Neutrophil (primary cell): Measurements from ENCODE around the gene PRDM15.

Experiments used
- H3K27ac ChIP-seq: fragments of 200-600 bp; sonication (generic); 2 replicates; pipeline ENCODE4 v1.5.1; 2016; ENCODE audit warnings: mild to moderate bottlenecking, moderate library complexity
- H3K27me3 ChIP-seq: fragments of 200-600 bp; sonication (generic); 2 replicates; pipeline ENCODE4 v1.6.0; 2016; ENCODE audit warnings: mild to moderate bottlenecking
- H3K36me3 ChIP-seq: fragments of 200-600 bp; sonication (generic); 2 replicates; pipeline ENCODE4 v1.5.1; 2017
- H3K4me1 ChIP-seq, 2 experiments: fragments of 200-600 bp in 1 of 2; sonication (generic) in 1 of 2; 1 replicate in 1 of 2; 2 replicates in 1 of 2; pipeline versions ENCODE4 v1.5.1 to v1.6.1; 2013 to 2016; ENCODE audit warnings: low read depth in 1 of 2, low read length in 1 of 2, mild to moderate bottlenecking in 1 of 2, moderate library complexity in 1 of 2; ENCODE audit not compliant: control insufficient read depth in 1 of 2, insufficient read depth in 1 of 2
- H3K4me3 ChIP-seq, 2 experiments: fragments of 200-600 bp in 1 of 2; sonication (generic) in 1 of 2; 1 replicate in 1 of 2; 2 replicates in 1 of 2; pipeline ENCODE4 v1.5.1; 2013 to 2016; ENCODE audit warnings: low read depth in 1 of 2, low read length in 1 of 2, mild to moderate bottlenecking in 1 of 2, moderate library complexity in 1 of 2
- H3K9me3 ChIP-seq: fragments of 200-600 bp; sonication (generic); 2 replicates; pipeline ENCODE4 v1.5.1; 2016
- TF ChIP-seq, protein P1 (sequence below): fragments of 200-600 bp; sonication (generic); IDR thresholded peaks from 2 replicates; pipeline ENCODE4 v1.5.1; 2016; ENCODE audit warnings: antibody characterized with exemption

PRDM15 gene

DNA sequence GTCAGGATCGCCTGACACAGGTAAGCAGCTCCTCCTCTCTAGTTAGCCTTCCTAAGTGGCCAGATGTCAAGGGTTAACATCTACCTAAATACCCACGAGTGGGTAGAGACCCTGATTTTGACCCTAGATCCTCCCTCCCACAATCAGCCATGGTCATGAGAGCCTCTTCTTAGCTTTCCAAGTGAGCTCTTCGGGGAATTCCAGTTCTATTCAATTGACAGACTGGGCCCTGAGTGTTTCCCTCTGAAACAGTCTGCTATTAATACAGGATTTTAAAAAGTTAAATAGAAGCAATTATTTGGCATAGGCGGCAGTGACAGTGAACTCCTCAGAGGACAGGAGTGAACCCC lies 46.6 kb upstream of the PRDM15 start:
- H3K36me3 ChIP-seq, result no peaks in the 10 kb centered on the region
- TF ChIP-seq, protein P1, sequence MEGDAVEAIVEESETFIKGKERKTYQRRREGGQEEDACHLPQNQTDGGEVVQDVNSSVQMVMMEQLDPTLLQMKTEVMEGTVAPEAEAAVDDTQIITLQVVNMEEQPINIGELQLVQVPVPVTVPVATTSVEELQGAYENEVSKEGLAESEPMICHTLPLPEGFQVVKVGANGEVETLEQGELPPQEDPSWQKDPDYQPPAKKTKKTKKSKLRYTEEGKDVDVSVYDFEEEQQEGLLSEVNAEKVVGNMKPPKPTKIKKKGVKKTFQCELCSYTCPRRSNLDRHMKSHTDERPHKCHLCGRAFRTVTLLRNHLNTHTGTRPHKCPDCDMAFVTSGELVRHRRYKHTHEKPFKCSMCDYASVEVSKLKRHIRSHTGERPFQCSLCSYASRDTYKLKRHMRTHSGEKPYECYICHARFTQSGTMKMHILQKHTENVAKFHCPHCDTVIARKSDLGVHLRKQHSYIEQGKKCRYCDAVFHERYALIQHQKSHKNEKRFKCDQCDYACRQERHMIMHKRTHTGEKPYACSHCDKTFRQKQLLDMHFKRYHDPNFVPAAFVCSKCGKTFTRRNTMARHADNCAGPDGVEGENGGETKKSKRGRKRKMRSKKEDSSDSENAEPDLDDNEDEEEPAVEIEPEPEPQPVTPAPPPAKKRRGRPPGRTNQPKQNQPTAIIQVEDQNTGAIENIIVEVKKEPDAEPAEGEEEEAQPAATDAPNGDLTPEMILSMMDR, result no peak
- no peak overlapping the region for H3K4me3 ChIP-seq
- peaks cover 21 to 28% of the 10 kb centered on the region in 2 experiments for H3K4me1 ChIP-seq
- H3K9me3 ChIP-seq, result no peaks in the 10 kb centered on the region
- H3K27ac ChIP-seq, result no peak overlapping the region
- peaks cover under 1% of the 10 kb centered on the region for H3K27me3 ChIP-seq

- Histone ChIP-seq H3K27ac (no peak overlapping the region), H3K9me3 (no peaks in the 10 kb centered on the region), H3K4me3 (no peak overlapping the region), H3K4me1 (peaks cover 21 to 28% of the 10 kb centered on the region in 2 experiments), H3K27me3 (no peaks in the 10 kb centered on the region), H3K36me3 (no peaks in the 10 kb centered on the region)
- TF ChIP-seq, protein P1, result no peak
These were observed 45.2 kb upstream of the PRDM15 start for GRCh38 chr21:41924368-41924754.

- Histone ChIP-seq H3K4me3 (no peak overlapping the region), H3K4me1 (peaks cover 21 to 28% of the 10 kb centered on the region in 2 experiments), H3K9me3 (no peaks in the 10 kb centered on the region), H3K27ac (no peak overlapping the region), H3K36me3 (no peaks in the 10 kb centered on the region), H3K27me3 (no peaks in the 10 kb centered on the region)
- TF ChIP-seq, protein P1, result no peak
These were observed 44.7 kb upstream of the PRDM15 start for GRCh38 chr21:41923631-41924367.

DNA sequence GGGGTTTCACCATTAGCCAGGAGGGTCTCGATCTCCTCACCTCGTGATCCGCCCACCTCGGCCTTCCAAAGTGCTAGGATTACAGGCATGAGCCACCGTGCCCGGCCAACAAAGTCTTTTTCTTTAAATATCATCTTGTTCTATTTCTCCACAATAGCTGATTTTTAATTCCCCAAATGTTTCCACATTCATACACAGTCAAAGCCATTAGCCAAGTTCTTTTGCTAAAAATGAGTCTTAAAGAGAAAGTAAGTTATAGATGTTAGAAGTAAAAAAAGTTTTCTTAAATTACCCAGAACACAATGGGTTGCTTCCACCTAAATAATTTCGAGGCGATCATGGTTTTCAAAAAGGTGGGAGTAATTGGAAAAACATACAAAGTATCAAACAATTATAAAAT lies 44.0 kb upstream of the PRDM15 start:
- Histone ChIP-seq H3K27me3 (no peaks in the 10 kb centered on the region), H3K27ac (no peak overlapping the region), H3K9me3 (no peaks in the 10 kb centered on the region), H3K4me1 (peaks cover 17 to 25% of the 10 kb centered on the region in 2 experiments), H3K4me3 (no peak overlapping the region), H3K36me3 (no peaks in the 10 kb centered on the region)
- TF ChIP-seq, protein P1, result no peak

GRCh38 chr21:41921021-41921420 lies 41.9 kb upstream of the PRDM15 start:
- H3K4me1 ChIP-seq, result peaks cover 2 to 3% of the 10 kb centered on the region in 2 experiments
- no peaks in the 10 kb centered on the region for H3K27me3 ChIP-seq
- H3K36me3 ChIP-seq, result no peaks in the 10 kb centered on the region
- TF ChIP-seq, protein P1, result no peak
- no peaks in the 10 kb centered on the region for H3K9me3 ChIP-seq
- no peak overlapping the region for H3K27ac ChIP-seq
- no peak overlapping the region for H3K4me3 ChIP-seq
